Ascending aorta (tissue), 2 donors: Measurements from ENCODE around the gene SPATA17. TPM values are rescaled to one million over a fixed set of nuclear protein-coding genes. Genes with fewer than 3 reads are reported as not detected.
A peak's percentile ranks its signal among the peaks of the same experiment; 100 is the strongest.
"Not testable (repeated sequence)": the region's sequence is repeated elsewhere in the genome, so short reads cannot be mapped to it uniquely, and the experiment has no call there.

Experiments used
- DNase-seq, 2 donors: peaks; one replicate each; pipeline ENCODE4 v3.0.0-alpha.2; 2019; ENCODE audit warnings: low spot score in 2 of 2
- H3K27ac ChIP-seq, 2 donors: fragments of 200-600 bp; sonication (generic); one replicate each; pipeline ENCODE4 v1.5.1; 2016 to 2017; ENCODE audit warnings: mild to moderate bottlenecking in 1 of 2
- H3K27me3 ChIP-seq: fragments of 200-600 bp; sonication (generic); one replicate; pipeline ENCODE4 v1.5.1; 2017
- H3K36me3 ChIP-seq, 2 donors: fragments of 200-600 bp; sonication (generic); one replicate each; pipeline ENCODE4 v1.5.1; 2016
- H3K4me1 ChIP-seq, 2 donors: fragments of 200-600 bp; sonication (generic); one replicate each; pipeline ENCODE4 v1.5.1; 2016 to 2017; ENCODE audit warnings: mild to moderate bottlenecking in 1 of 2
- H3K4me3 ChIP-seq, 2 donors: fragments of 200-600 bp; sonication (generic); one replicate each; pipeline ENCODE4 v1.5.1; 2016 to 2017; ENCODE audit warnings: mild to moderate bottlenecking in 1 of 2
- H3K9me3 ChIP-seq, 2 donors: fragments of 200-600 bp; sonication (generic); one replicate each; pipeline ENCODE4 v1.5.1; 2016
- intact Hi-C: fragments of 100-400 bp; cut with DNase I; formaldehyde crosslinking; loops from one replicate; pipeline ENCODE4 v1.15.1; 2023
- total RNA-seq: library from RNA; depleted of rRNA; stranded (reverse); fragments of >200 nt; gene quantifications from one replicate; pipeline ENCODE4 v1.1.0, GENCODE V29; 2016
- TF ChIP-seq, protein P1 (sequence below), 3 experiments: fragments of 200-600 bp in 2 of 3; fragments of 450-650 bp in 1 of 3; sonication (generic) in 2 of 3; IDR thresholded peaks; one replicate each; pipeline ENCODE4 v1.5.1; 2016 to 2019; ENCODE audit warnings: antibody characterized with exemption in 3 of 3, mild to moderate bottlenecking in 1 of 3, moderate library complexity in 1 of 3

SPATA17 gene, protein sequence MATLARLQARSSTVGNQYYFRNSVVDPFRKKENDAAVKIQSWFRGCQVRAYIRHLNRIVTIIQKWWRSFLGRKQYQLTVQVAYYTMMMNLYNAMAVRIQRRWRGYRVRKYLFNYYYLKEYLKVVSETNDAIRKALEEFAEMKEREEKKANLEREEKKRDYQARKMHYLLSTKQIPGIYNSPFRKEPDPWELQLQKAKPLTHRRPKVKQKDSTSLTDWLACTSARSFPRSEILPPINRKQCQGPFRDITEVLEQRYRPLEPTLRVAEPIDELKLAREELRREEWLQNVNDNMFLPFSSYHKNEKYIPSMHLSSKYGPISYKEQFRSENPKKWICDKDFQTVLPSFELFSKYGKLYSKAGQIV
- total RNA-seq: not detected

DNA sequence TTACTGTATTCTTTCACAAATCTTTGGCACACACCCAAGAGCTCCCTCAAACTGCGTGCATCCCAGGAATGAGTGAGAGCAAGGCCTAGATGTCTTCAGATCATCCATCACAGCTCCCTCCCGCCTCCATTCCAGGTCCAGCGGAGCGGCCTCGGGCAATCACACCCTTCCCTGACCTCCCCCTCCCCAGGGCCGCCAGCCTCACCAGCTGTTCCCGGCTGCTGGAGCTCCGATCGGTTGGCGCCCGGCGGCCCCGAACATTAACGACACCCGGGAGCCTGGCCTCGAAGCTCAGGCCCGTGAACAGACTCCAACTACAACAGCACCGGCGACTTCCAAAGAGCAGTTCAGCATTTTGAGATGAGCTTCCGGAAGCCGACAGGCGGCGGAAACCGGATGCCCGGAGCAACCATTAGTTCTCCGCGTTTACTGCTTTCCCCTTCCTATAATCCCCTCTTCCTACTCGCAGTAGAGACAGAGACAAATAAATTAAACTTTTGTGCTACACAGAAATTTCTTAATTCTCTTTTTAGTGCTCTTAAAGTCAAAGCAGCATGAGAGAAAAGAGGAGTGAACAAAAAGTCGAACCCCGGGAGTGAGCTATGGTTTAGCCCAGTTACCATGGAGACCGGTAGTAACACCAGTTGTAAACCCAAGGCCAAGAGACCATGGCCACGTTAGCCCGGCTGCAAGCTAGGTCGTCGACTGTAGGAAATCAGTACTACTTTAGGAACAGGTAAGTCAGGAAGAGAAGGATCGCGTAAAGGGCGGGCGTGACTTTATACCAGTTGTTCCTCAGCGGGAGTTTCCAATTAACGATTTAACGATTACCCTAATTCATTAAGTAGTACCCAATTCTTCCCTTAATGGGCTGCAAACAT, at the start of gene SPATA17, which contains the start of gene GPATCH2:
Gene SPATA17 (plus strand): TSS at position 634 of the 881 bp plus-strand sequence. CDS start 35 bp downstream, at position 669.
Gene GPATCH2 (minus strand): TSS at position 380 of the 881 bp plus-strand sequence. CDS start 119 bp downstream, at position 261.
- intact Hi-C loops: loop anchor here (5.0 kb wide), 1 partner anchor 104 kb away; no protein-coding TSS in a partner anchor
- Histone ChIP-seq H3K4me1 (peaks cover 2 to 10% of the 10 kb centered on the region in 2 donors), H3K36me3 (no peaks in the 10 kb centered on the region), H3K9me3 (no peaks in the 10 kb centered on the region), H3K27ac (peak within 1 kb of the TSS; percentile 83 to 87), H3K27me3 (no peaks in the 10 kb centered on the region), H3K4me3 (peak within 1 kb of the TSS; percentile 84 to 85)
- DNase-seq: peak in 1 of 2 donors; percentile 85
- TF ChIP-seq, protein P1, sequence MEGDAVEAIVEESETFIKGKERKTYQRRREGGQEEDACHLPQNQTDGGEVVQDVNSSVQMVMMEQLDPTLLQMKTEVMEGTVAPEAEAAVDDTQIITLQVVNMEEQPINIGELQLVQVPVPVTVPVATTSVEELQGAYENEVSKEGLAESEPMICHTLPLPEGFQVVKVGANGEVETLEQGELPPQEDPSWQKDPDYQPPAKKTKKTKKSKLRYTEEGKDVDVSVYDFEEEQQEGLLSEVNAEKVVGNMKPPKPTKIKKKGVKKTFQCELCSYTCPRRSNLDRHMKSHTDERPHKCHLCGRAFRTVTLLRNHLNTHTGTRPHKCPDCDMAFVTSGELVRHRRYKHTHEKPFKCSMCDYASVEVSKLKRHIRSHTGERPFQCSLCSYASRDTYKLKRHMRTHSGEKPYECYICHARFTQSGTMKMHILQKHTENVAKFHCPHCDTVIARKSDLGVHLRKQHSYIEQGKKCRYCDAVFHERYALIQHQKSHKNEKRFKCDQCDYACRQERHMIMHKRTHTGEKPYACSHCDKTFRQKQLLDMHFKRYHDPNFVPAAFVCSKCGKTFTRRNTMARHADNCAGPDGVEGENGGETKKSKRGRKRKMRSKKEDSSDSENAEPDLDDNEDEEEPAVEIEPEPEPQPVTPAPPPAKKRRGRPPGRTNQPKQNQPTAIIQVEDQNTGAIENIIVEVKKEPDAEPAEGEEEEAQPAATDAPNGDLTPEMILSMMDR (IDR thresholded peaks at IDR 0.05): peak in 2 of 3 experiments; percentile 24 to 35

DNA sequence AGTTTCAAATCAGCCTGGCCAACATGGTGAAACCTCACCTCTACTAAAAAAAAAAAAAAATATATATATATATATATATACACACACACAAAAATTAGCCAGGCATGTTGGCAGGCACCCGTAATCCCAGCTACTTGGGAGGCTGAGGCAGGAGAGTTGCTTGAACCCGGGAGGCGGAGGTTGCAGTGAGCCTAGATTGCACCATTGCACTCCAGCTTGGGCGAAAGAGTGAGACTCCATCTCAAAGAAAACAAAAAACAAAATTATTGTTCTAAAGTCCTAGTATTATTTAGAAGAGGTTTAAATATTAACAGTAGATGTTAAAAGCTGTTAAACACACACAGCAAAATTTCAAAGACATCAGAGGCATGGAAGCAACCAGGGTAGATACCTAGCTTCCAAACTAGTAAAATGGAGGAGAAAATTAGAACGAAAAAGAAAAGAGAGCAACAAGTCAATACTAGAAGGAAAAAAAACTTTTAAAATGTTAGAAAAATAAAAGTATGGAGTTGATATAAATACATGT, 46.8 kb upstream of the SPATA17 start:
- H3K9me3 ChIP-seq, H3K27ac ChIP-seq, intact Hi-C loops, H3K4me3 ChIP-seq, H3K27me3 ChIP-seq, H3K36me3 ChIP-seq, H3K4me1 ChIP-seq, DNase-seq: not testable (repeated sequence)

DNA sequence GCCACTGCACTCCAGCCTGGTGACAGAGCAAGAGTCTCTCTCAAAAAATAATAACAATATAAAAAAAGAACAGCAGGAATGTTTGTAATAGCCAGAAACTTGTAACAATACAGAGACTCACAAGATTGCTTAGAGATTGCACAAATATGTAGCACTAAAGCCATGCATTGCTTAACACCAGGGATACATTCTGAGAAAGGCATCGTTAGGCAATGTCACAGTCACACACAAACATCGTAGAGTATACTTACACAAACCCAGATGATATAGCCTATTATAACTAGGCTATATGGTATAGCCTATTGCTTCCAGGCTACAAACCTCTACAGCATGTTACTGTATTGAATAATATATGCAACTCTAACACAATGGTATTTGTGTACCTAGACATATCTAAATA, 45.6 kb upstream of the SPATA17 start:
- H3K36me3 ChIP-seq: no peaks in the 10 kb centered on the region

DNA sequence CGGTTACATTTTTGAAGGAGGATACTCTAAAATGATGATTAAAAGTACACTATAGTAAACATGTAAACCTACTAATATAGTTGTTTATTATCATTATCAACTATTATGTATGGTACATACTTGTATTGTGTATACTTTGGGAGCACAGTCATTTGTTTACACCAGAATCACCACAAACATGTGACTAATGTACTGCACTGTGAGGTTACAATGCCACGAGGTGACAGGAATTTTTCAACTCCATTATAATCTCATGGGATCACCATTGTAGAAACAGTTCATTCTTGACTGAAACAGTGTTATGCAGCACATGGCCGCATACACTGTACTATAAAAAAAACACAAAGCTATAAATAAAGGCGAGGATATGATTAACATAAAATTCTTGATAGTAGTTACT, 44.6 kb upstream of the SPATA17 start:
- TF ChIP-seq, protein P1 (IDR thresholded peaks at IDR 0.05): no peak
- no peak for DNase-seq
- H3K27ac ChIP-seq: no peak overlapping the region
- H3K4me3 ChIP-seq: no peak overlapping the region
- H3K27me3 ChIP-seq: no peaks in the 10 kb centered on the region
- no peaks in the 10 kb centered on the region for H3K9me3 ChIP-seq
- no peaks in the 10 kb centered on the region for H3K36me3 ChIP-seq
- H3K4me1 ChIP-seq: no peaks in the 10 kb centered on the region
- intact Hi-C loops: no loop called here

More for the DNA sequence above, 45.6 kb upstream of the SPATA17 start:
- intact Hi-C loops: no loop called here
- H3K27me3 ChIP-seq: no peaks in the 10 kb centered on the region
- H3K9me3 ChIP-seq: no peaks in the 10 kb centered on the region
- no peak overlapping the region for H3K4me3 ChIP-seq
- no peaks in the 10 kb centered on the region for H3K4me1 ChIP-seq
- TF ChIP-seq, protein P1 (IDR thresholded peaks at IDR 0.05): no peak
- no peak for DNase-seq
- no peak overlapping the region for H3K27ac ChIP-seq

DNA sequence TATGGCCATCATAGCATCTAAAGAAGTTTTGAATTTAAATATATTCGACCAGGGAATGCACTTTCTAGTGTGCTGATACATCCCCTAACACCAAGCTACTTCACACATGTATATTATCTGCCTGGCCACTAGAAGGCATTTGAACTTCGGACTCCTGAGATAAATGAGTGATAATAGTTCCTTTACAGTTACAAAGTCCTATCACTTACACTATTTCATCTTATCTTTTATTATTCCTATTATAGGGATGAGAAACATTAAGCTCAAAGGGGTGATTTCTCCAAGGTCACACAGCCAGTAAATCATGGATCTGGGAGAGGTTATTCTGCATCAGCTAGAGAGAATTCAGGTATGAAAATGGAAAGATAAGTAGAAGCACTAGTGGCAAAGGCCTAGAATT, 40.5 kb upstream of the SPATA17 start:
- Histone ChIP-seq H3K36me3 (no peaks in the 10 kb centered on the region), H3K4me1 (no peaks in the 10 kb centered on the region), H3K9me3 (no peaks in the 10 kb centered on the region), H3K27me3 (no peaks in the 10 kb centered on the region), H3K4me3 (no peak overlapping the region), H3K27ac (no peak overlapping the region)
- TF ChIP-seq, protein P1 (IDR thresholded peaks at IDR 0.05): no peak
- intact Hi-C loops: no loop called here
- no peak for DNase-seq
